GM10847 (cell line): ENCODE data around the gene CACNA2D3.

ENCODE experiments used
- POLR2A ChIP-seq: IDR thresholded peaks from 2 replicates; pipeline ENCODE4 v1.6.1; 2011; ENCODE audit not compliant: insufficient read length; ENCODE audit errors: extremely low read depth

The CACNA2D3 gene

DNA sequence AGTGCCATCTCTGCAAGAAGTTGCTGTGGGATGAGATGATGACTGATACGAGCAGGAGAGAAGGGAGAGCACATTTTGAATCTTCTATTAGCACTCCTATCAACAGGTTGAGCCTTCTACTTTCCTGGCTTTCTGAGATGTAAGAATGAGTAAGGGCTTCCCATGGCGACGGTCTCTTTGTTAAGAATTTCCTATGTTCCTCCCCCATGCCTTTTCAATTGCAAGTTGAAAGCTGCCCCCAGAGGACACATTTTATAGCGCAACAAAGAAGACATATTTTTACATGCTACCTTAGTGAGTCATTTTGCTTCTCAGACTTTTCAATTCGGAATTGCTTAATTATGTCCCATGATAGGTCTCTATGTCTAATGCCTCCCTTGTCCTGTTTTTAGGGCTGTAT is 876.8 kb downstream of the CACNA2D3 start:
- TF ChIP-seq POLR2A, result no peak

DNA sequence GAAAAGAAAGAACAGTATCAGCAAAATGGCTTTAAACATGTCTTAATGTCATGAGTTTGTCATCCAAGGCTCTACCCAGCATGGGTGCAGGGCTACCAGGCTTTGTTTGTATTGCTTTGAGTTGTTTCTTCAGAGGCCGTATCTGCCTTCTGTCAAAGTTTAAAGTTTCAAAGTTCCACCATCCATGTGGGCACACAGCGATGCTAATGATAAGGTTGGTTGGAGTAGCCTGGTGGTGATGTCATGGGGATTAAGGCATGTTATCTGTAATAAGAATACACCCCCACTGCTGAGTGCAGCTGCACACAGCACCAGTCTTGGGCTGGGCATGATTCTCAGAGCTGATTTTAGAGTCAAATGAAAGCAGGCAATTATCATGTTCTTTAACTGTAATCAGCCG is 877.5 kb downstream of the CACNA2D3 start:
- TF ChIP-seq POLR2A, result no peak

DNA sequence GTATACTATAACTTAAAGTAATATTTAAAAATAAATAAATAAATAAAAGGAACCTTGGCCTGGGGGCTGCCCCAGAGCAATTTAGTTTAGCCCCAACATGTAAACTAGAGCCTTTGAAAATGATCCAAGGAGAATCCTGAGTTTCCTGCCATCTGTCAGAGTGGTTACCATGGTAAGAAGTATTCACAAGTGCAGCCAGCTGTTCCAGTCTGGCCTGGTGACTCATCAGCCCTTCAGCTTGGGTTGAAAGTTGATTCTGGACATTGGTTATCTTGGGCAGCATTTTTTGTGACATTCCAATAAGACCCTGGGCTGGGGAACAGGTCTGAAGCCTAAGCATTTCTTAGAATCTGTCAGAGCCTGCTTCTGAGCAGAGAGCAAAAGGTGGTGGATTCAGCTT is 878.2 kb downstream of the CACNA2D3 start:
- TF ChIP-seq POLR2A, result no peak

DNA sequence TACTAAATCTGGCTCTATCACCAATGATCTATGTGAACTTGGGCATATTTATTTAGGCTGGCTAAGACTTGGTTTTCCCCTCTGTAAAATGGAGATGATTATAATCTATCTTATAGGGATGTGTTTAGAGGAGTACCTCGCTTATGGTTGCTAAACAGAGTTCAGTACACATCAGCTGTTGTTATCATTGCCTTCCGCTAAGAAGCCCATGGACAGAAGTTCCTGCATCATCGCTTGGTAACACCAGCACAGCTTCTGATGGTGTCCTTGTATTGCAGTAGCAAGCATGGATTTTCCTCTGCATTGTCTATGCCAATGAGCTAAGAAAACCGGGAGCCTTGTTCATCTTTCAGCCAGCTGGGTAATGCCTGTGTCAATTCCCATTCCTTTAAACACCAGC is 878.6 kb downstream of the CACNA2D3 start:
- TF ChIP-seq POLR2A, result no peak

DNA sequence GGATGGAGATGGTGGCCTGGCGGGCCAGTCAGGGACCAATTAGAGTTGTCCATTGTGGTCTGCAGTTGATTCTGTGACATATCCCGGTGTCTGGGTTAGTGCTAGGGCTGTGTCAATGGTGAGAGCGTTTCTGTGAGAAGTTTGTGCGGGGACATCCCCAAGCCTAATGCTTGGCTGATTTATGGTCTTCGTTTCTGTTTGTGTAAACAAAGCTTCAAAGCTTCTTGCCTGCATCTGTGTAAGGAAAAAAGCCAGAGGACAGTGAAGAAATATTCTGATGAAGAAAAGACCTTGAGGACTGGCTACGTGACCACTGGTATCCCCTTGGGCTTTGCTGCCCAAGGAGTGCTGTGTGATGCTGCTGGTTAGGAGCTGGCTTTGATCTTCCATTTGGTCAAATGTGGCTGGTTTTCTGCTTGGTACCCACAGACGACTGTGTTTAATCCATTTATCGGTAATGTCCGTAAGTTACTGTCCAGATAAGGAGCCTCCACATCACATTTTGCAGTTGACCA is 880.1 kb downstream of the CACNA2D3 start:
- TF ChIP-seq POLR2A, result no peak

DNA sequence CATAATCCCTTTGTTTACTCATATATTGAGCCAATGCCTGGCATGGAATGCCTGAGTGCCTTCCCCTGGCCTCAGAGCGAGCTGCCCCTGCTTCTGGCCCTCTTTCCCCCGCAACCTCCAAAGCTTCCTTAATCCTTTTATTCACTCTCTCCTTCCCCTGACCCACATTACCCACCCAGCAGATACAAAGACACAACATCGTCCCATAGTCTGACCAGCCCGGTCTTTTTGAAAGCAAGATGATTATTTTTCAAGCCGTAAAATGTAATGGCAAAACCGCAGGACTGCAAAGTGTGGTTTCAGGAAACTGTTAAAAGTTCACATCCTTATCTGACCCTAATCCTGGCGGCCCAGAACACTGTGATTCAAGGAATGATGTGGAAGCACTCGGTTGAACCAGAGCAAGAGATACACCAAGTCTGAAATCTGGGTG is 883.9 kb downstream of the CACNA2D3 start:
- no peak for TF ChIP-seq POLR2A

DNA sequence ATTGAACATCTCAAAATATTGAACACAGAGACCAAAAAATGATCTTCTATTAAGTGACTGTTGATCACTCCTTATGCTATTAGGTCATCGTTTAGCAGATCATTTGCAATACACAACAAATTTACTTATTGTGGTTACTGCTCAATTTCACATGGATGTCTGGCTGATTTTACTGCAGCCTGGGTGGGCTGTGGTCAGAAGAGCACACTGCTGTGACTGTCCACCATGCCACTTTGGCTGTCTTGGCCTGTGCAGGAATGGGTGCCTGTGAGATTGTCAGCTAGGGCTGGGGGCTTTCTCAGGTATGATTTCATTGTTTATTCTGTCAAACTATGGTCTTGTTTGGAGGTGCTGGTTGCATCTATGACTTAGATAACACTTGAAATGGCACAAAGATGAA is 885.6 kb downstream of the CACNA2D3 start:
- TF ChIP-seq POLR2A, result no peak

DNA sequence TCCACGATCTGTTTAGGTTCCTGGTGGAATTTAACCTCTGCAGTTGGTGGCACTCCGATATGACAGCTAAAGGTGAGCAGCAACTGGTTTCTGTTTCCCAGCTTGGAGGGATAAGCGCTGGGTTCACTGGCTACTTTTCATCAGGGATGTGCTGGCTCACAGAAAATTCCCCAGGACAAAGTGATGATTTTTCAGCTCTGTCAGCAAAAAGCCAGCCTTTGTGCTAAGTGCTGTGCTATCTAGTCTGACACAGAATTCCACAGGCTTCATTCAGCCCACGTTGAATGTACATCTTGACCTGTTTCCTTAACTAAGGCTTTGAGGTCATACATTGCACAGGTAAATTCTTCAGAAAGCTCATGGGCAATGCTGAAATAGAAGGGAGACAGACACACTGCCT is 887.0 kb downstream of the CACNA2D3 start:
- no peak for TF ChIP-seq POLR2A

DNA sequence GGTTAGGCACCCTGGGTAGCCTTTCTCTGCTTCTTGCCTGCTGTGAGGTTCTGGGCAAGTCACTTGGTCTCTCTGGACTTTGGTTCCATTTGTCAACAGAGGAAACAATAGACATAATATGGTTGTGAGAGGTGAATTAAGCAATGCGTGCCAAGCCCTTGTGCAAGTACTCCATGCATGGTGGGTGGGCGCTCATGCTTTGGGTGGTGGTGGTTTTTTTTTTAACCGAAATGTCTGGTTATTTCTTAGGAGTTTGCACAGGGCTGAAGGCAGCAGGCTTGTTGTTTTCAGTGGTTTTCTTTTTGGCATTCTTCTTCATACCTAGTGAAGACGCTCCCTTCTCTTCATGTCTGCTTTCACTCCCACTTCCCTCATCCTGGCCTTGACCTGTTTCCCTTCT is 889.7 kb downstream of the CACNA2D3 start:
- TF ChIP-seq POLR2A, result no peak

DNA sequence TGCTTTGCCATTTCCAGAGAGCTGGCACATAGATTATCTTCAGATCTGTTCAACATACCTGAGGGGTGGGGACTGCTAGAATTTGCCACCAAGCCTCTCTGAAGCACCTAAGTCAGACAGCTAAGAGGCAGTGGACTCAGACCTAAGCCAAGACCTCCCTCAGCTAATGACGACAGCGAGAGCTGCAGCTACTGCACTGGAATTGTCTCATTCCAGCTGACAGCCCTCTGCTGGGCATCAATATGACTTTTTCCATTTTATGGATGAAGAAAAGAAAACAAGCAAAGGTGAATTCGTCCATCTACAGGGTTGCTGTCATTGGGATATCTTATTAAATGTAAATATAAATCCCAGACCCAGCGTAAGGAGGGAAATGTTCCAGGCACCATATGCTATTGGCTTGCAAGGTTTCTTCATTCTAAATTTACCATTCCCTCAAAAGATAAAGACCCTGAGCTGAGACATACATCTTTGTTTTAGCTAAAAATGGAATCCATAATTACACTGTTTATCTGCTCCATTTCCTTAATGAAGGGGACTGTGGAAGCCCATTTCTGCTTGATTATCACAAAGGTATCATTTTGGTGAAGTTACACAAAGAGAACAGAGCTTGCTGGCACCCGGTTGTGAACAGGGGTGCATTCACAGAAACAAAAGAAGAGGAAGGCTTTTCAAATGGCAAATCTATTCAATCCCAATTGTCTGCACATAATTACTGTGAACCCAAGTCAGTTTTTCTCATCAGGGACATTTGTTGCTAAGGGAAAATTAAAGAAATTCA is 891.0 kb downstream of the CACNA2D3 start:
- TF ChIP-seq POLR2A, result no peak

DNA sequence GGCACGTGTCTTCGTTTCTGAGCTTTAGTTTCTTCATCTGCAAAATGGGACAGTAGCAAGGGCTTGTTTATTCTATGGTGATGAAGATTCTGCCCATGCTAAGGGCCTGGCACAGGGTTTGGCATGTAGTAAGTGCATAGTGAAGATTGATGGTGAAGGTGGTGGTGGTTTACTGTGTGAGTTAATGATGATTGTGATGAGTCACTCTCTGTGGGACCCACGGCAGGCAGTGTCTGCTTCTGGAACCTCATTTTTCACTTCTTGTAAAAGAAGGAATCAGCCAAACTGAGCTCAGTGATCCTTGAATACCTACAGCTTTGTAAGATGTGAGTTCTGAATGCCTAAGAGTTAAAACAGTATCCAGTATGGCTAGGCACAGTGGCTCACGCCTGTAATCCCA is 891.7 kb downstream of the CACNA2D3 start:
- no peak for TF ChIP-seq POLR2A

DNA sequence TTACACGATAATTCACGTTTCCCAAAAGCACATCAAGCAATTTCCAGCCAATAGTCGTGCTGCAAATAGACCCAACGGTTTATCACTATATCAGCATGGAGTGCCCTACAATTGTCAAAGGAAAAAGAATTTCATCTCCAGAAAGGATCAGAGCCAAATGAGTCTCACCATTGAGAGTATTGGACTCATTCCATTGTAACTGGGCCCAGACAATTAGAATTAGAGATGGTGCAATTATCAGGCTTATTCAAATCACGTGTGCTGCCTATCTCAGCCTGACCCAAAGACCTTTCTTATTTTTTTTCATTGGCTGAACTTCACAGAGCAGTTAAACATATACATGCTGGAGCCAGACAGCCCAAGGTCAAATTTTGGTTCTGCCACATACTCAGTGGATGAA is 892.6 kb downstream of the CACNA2D3 start:
- TF ChIP-seq POLR2A, result no peak

DNA sequence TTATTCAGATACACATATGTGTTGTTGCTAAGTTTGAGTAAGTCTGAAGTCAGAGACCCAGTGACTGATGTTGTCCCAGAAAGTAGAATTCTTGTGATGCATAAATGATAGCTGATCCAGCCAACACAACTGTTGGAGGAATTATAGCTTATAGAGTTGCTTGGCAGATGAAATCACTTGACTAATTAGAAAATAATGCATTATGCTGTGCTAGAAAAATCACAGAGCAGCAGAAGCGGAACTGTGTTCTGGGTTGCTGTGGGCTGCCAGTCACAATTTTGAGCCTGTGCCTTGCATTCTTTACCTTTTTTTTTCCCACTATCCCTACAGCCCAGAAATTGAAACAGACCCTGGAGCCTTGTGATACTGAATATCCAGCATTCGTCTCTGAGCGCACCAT is 895.5 kb downstream of the CACNA2D3 start:
- TF ChIP-seq POLR2A, result no peak

DNA sequence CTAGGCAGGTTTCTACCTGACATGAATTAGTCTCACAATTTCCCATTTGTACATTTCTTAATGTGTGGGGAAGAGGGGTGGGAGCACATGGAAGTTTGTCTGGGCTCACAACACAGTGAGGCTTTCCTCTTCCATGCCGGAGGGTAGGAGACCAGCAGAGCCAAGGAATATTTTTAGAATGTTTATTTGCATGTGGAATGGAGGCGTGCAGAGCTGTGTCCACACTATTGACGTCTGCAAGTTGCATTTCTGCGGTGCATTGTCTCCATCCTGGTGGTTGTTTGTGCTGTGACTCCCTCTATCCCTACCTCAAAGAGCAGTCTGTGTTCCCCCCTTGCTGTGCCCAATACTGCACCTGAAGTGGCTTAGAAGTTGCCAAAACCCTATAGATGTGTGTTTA is 908.6 kb downstream of the CACNA2D3 start:
- no peak for TF ChIP-seq POLR2A

DNA sequence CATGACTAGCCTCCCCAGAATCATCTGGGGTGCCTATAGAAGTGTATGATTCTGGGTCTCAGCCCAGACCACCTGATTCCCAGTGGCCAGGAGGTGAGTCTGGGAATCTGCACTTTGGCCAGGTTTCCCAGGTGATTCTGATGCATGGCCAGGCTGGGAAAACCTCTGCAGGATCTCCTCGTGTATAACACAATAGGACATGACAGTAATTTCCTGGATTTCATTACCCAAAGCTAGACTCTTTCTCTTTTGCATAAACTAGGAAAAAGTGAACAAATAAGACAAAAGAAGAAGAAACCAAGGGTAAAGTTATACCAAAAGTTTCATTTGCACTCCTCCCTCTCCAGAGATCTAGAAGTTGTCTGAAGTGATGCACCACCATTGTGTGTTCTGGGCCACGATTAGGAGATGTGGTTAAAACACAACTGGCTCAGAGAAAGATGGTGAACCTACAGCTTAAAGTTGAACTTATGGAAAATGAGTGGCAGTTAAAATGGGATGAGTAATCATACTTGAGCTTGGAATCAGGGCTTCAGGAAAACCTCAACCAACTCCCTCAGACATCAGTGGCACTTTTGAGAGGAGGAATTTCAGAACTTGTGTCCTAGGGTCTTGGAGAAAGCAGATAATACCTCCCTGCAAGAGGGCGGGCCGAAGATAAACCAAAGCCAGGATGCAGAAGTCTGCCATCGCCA is 914.7 kb downstream of the CACNA2D3 start:
- no peak for TF ChIP-seq POLR2A

DNA sequence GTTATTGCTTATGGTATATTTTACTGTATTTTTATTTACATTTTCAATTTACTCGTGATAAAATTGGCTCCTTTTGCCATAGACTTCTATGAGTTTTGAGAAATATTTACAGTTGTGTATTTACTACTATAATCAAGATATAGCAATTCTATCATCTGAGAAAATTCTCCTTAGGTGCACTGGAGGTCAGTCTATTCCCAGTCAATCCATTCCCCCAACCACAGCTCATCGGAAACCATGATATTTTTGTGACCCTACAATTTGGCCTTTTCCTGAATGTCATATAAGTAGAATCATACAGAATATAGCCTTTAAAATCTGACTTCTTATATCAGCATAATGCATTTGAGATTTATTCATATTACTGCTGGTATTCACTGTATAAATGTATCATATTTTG is 920.2 kb downstream of the CACNA2D3 start:
- no peak for TF ChIP-seq POLR2A
